Liver (tissue), 9 donors: ENCODE measurements around the gene THSD4. TPM values are rescaled to one million over a fixed set of nuclear protein-coding genes. Genes with fewer than 3 reads are reported as not detected.

Experiments
- DNase-seq: peaks from one replicate; pipeline ENCODE4 v3.0.0-alpha.2; 2017; ENCODE audit warnings: low spot score
- H3K27ac ChIP-seq, 2 donors: one replicate each; pipeline ENCODE4 v1.7.0; 2013; ENCODE audit warnings: inconsistent platforms in 2 of 2, low read length in 2 of 2, control low read depth in 1 of 2, low read depth in 1 of 2, mild to moderate bottlenecking in 1 of 2
- H3K27me3 ChIP-seq, 4 donors: one replicate each; pipeline versions ENCODE4 v1.6.1 to v1.7.0; 2013; ENCODE audit warnings: low read length in 3 of 4, inconsistent platforms in 1 of 4, mild to moderate bottlenecking in 1 of 4, moderate library complexity in 1 of 4; ENCODE audit not compliant: control insufficient read depth in 4 of 4, insufficient read depth in 4 of 4
- H3K36me3 ChIP-seq, 4 donors: one replicate each; pipeline versions ENCODE4 v1.6.1 to v1.7.0; 2013; ENCODE audit warnings: low read length in 3 of 4, mild to moderate bottlenecking in 3 of 4, low read depth in 1 of 4, moderate library complexity in 1 of 4; ENCODE audit not compliant: control insufficient read depth in 4 of 4, insufficient read depth in 3 of 4
- H3K4me1 ChIP-seq, 4 donors: one replicate each; pipeline versions ENCODE4 v1.6.1 to v1.7.0; 2013; ENCODE audit warnings: low read length in 3 of 4, mild to moderate bottlenecking in 3 of 4, moderate library complexity in 1 of 4; ENCODE audit not compliant: control insufficient read depth in 4 of 4, insufficient read depth in 4 of 4
- H3K4me3 ChIP-seq, 3 donors: one replicate each; pipeline versions ENCODE4 v1.6.1 to v1.7.0; 2013; ENCODE audit warnings: low read length in 3 of 3, control low read depth in 1 of 3, low read depth in 1 of 3, mild to moderate bottlenecking in 1 of 3
- H3K9ac ChIP-seq, 2 donors: one replicate each; pipeline ENCODE4 v1.7.0; 2013; ENCODE audit warnings: low read length in 2 of 2, mild to moderate bottlenecking in 2 of 2, moderate library complexity in 2 of 2, control low read depth in 1 of 2, low read depth in 1 of 2
- H3K9me3 ChIP-seq, 4 donors: one replicate each; pipeline versions ENCODE4 v1.6.1 to v1.7.0; 2013; ENCODE audit warnings: low read length in 3 of 4; ENCODE audit not compliant: control insufficient read depth in 4 of 4
- CTCF ChIP-seq: fragments of 150-350 bp; IDR thresholded peaks from 2 replicates; pipeline ENCODE4 v1.5.1; 2017; ENCODE audit warnings: improper control_type of control experiment, low read depth, low read length; ENCODE audit not compliant: missing input control
- EGR1 ChIP-seq, 2 donors: IDR thresholded peaks; 2 replicates each; pipeline ENCODE4 v1.6.1; 2016 to 2018; ENCODE audit warnings: antibody characterized with exemption in 2 of 2, low read depth in 2 of 2
- FOXA1 ChIP-seq: IDR thresholded peaks from 2 replicates; pipeline ENCODE4 v1.6.1; 2016; ENCODE audit warnings: antibody characterized with exemption
- FOXA2 ChIP-seq: IDR thresholded peaks from 2 replicates; pipeline ENCODE4 v1.6.1; 2016; ENCODE audit warnings: antibody characterized with exemption
- GABPA ChIP-seq, 2 donors: IDR thresholded peaks in 1 of 2; conservative IDR thresholded peaks in 1 of 2; 2 replicates each; pipeline ENCODE4 v1.6.1; 2016; ENCODE audit warnings: antibody characterized with exemption in 2 of 2, mild to moderate bottlenecking in 1 of 2, moderate library complexity in 1 of 2
- HNF4A ChIP-seq, 2 donors: conservative IDR thresholded peaks; 2 replicates each; pipeline ENCODE4 v1.6.1; 2016; ENCODE audit warnings: antibody characterized with exemption in 2 of 2, mild to moderate bottlenecking in 2 of 2
- HNF4G ChIP-seq: IDR thresholded peaks from 2 replicates; pipeline ENCODE4 v1.6.1; 2016; ENCODE audit warnings: antibody characterized with exemption
- JUND ChIP-seq, 2 donors: IDR thresholded peaks; 2 replicates each; pipeline ENCODE4 v1.6.1; 2016; ENCODE audit warnings: antibody characterized with exemption in 2 of 2
- MAX ChIP-seq: IDR thresholded peaks from 2 replicates; pipeline ENCODE4 v1.6.1; 2016; ENCODE audit warnings: antibody characterized with exemption
- NR2F2 ChIP-seq: IDR thresholded peaks from 2 replicates; pipeline ENCODE4 v1.6.1; 2016; ENCODE audit warnings: antibody characterized with exemption
- RAD21 ChIP-seq, 2 donors: IDR thresholded peaks; 2 replicates each; pipeline ENCODE4 v1.6.1; 2016; ENCODE audit warnings: antibody characterized with exemption in 2 of 2, mild to moderate bottlenecking in 2 of 2
- REST ChIP-seq: IDR thresholded peaks from 2 replicates; pipeline ENCODE4 v1.6.1; 2016; ENCODE audit warnings: antibody characterized with exemption, mild to moderate bottlenecking
- RXRA ChIP-seq, 2 donors: IDR thresholded peaks; 2 replicates each; pipeline ENCODE4 v1.6.1; 2017 to 2018; ENCODE audit warnings: antibody characterized with exemption in 2 of 2, mild to moderate bottlenecking in 1 of 2
- SP1 ChIP-seq: IDR thresholded peaks from 2 replicates; pipeline ENCODE4 v1.6.1; 2018; ENCODE audit warnings: antibody characterized with exemption, mild to moderate bottlenecking
- TAF1 ChIP-seq: conservative IDR thresholded peaks from 2 replicates; pipeline ENCODE4 v1.6.1; 2016; ENCODE audit warnings: antibody characterized with exemption, mild to moderate bottlenecking
- YY1 ChIP-seq: IDR thresholded peaks from 2 replicates; pipeline ENCODE4 v1.6.1; 2016; ENCODE audit warnings: antibody characterized with exemption, mild to moderate bottlenecking
- ZBTB33 ChIP-seq: IDR thresholded peaks from 2 replicates; pipeline ENCODE4 v1.6.1; 2016; ENCODE audit warnings: antibody characterized with exemption
- WGBS: extraction: QIAGEN DNeasy Blood & Tissue Kit; methylation state at CpG from one replicate; pipeline ENCODE4 v1.1.7; 2013; 5-methylcytosine and 5-hydroxymethylcytosine counted together
- polyA plus RNA-seq, 2 donors: library from polyadenylated mRNA; stranded (reverse) in 1 of 2; unstranded in 1 of 2; fragments of 200-250 nt in 1 of 2; fragments of >200 nt in 1 of 2; fragmentation: Nextera tagmentation in 1 of 2; extraction: Ambion mirVana in 1 of 2; gene quantifications; one replicate each; pipeline versions ENCODE4 v1.2.1 to v1.2.3, GENCODE V29; 2013 to 2015
- total RNA-seq, 2 donors: library from RNA; depleted of rRNA; stranded (reverse); fragments of >200 nt; gene quantifications; one replicate each; pipeline ENCODE4 v1.2.3, GENCODE V29; 2014
- donor health status: healthy.
- donor health status: healthy.
- donor health status: healthy.
- donor health status: healthy.
- donor health status: healthy.

Gene THSD4
- total and polyA plus RNA-seq, 4 donors = 0.23 to 11.5 (median 1.9) TPM

DNA sequence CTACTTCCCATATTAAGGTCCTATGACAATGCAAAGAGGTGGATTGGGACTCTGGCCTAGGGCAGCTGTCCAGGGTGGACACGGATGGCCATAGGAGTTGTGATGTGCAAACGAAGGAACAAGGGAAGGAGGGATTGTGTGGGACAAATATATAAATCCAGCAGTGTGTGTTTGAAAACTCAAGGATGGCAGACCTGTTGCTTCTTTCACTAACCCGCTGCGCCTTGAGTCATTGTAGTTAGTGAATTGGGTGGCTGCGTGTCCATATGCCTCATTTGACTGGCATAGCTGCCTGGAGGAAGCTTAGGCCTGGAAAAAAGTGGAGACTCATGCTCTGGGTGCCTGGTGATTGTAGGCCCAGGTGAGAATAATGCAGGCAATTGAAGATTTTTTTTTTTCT lies 334.7 kb downstream of the THSD4 start:
- H3K9ac ChIP-seq = no peak overlapping the region
- H3K9me3 ChIP-seq = no peaks in the 10 kb centered on the region
- TF ChIP-seq TAF1 (no peak), NR2F2 (no peak), MAX (no peak), SP1 (no peak), CTCF (no peak), EGR1 (IDR thresholded peaks at IDR 0.05; ENCODE audit: low read depth in 2 of 2) (no peak), JUND (IDR thresholded peaks at IDR 0.05) (no peak), FOXA1 (no peak), ZBTB33 (no peak)
- no peaks in the 10 kb centered on the region for H3K27me3 ChIP-seq
- no peak overlapping the region for H3K4me3 ChIP-seq
- peaks cover 0 to 21% (median 14%) of the 10 kb centered on the region in 4 donors for H3K4me1 ChIP-seq
- 69% methylated on average over 5 of the region's 5 CpGs for WGBS
- no peak overlapping the region for H3K27ac ChIP-seq
- no peaks in the 10 kb centered on the region for H3K36me3 ChIP-seq
- DNase-seq = no peak

DNA sequence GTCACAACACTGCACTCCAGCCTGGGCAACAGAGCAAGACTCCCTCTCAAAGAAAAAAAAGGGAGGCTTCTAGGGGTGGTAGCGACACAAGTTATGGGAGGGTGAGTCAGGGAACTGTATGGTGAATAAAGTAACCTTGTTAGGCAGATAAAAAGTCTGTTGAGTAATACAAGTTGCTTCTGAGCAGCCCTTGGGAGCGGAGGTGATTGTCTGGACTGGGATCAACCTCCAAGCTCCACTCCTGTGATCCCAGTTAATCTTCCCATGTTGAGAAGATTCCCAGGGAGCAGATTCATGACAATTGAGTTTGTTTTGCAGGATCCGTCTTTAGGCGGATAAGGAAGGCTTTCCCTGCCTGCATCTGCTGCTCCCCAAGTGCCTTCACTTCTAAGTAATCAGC lies 335.9 kb downstream of the THSD4 start:
- TF ChIP-seq EGR1 (IDR thresholded peaks at IDR 0.05; ENCODE audit: low read depth in 2 of 2) (no peak), HNF4A (conservative IDR thresholded peaks at IDR 0.05) (no peak), TAF1 (no peak), FOXA2 (no peak), ZBTB33 (no peak), JUND (IDR thresholded peaks at IDR 0.05) (no peak), MAX (no peak), REST (no peak), RAD21 (IDR thresholded peaks at IDR 0.05) (no peak), GABPA (IDR thresholded peaks at IDR 0.05 in 1 of 2, conservative IDR thresholded peaks at IDR 0.05 in 1 of 2) (no peak), FOXA1 (no peak), YY1 (no peak), NR2F2 (no peak), HNF4G (no peak), CTCF (no peak), RXRA (IDR thresholded peaks at IDR 0.05) (no peak), SP1 (no peak)

More for the DNA sequence above, 335.9 kb downstream of the THSD4 start:
- peaks cover 0 to 21% (median 14%) of the 10 kb centered on the region in 4 donors for H3K4me1 ChIP-seq
- DNase-seq = no peak
- no peaks in the 10 kb centered on the region for H3K9me3 ChIP-seq
- 96% methylated on average over 4 of the region's 4 CpGs for WGBS
- no peak overlapping the region for H3K4me3 ChIP-seq
- no peak overlapping the region for H3K9ac ChIP-seq
- no peak overlapping the region for H3K27ac ChIP-seq
- H3K27me3 ChIP-seq = no peaks in the 10 kb centered on the region
- no peaks in the 10 kb centered on the region for H3K36me3 ChIP-seq
